Measurements from ENCODE around the gene TRIM29. TPM values are rescaled to one million over a fixed set of nuclear protein-coding genes. Genes with fewer than 3 reads are reported as not detected.

Gene TRIM29
- total RNA-seq, 1 donor from 2014 or later = 1.1 TPM

- H3K9me3 ChIP-seq (ENCODE audit: insufficient read depth, low read depth, low read length) = no peaks in the 10 kb centered on the region
- no peaks in the 10 kb centered on the region for H3K4me1 ChIP-seq (ENCODE audit: insufficient read depth, low read length)
- no peak overlapping the region for H3K27ac ChIP-seq (ENCODE audit: low read depth, low read length)
- H2AFZ ChIP-seq (ENCODE audit: low read depth, low read length) = no peak overlapping the region
- no peak for TF ChIP-seq CTCF (IDR thresholded peaks at IDR 0.05; ENCODE audit: insufficient read depth, low read depth, low read length)
- no peak for TF ChIP-seq EZH2 (IDR thresholded peaks at IDR 0.05; ENCODE audit: insufficient read depth, low read length)
- Mint-ChIP-seq H3K4me1 (ENCODE audit: low read depth, unreplicated experiment) (peaks cover 8% of the 10 kb centered on the region), H3K27ac (ENCODE audit: unreplicated experiment) (no peak overlapping the region), H3K27me3 (ENCODE audit: low read depth, unreplicated experiment) (peaks cover 75% of the 10 kb centered on the region), H3K9me3 (ENCODE audit: unreplicated experiment) (peaks cover 16% of the 10 kb centered on the region), H3K36me3 (ENCODE audit: low read depth, unreplicated experiment) (peaks cover 2% of the 10 kb centered on the region), H3K4me3 (ENCODE audit: unreplicated experiment) (no peak overlapping the region)
- H3K36me3 ChIP-seq (ENCODE audit: insufficient read depth, low read length) = no peaks in the 10 kb centered on the region
- FAIRE-seq (no peak), DNase-seq (ENCODE audit: low read depth) (peak; percentile 66)
- H3K79me2 ChIP-seq (ENCODE audit: insufficient read depth, low read length) = no peaks in the 10 kb centered on the region
- H4K20me1 ChIP-seq (ENCODE audit: insufficient read depth, low read length) = no peaks in the 10 kb centered on the region
- H3K4me3 ChIP-seq (ENCODE audit: insufficient read depth, low read depth, low read length) = no peak overlapping the region
- H3K27me3 ChIP-seq (ENCODE audit: insufficient read depth, low read length) = peaks cover 25% of the 10 kb centered on the region
- H3K4me2 ChIP-seq (ENCODE audit: low read length) = no peak overlapping the region
- H3K9ac ChIP-seq (ENCODE audit: low read length) = no peak overlapping the region
Measured at GRCh38 chr11:120128392-120129119, 9.4 kb downstream of the TRIM29 start.

- peaks cover 69% of the 10 kb centered on the region for H3K27me3 Mint-ChIP-seq (ENCODE audit: low read depth, unreplicated experiment)
- H2AFZ ChIP-seq (ENCODE audit: low read depth, low read length) = no peak overlapping the region
- H4K20me1 ChIP-seq (ENCODE audit: insufficient read depth, low read length) = no peaks in the 10 kb centered on the region
- H3K79me2 ChIP-seq (ENCODE audit: insufficient read depth, low read length) = no peaks in the 10 kb centered on the region
- no peak for FAIRE-seq
- no peak overlapping the region for H3K9ac ChIP-seq (ENCODE audit: low read length)
- peaks cover 8% of the 10 kb centered on the region for H3K4me1 Mint-ChIP-seq (ENCODE audit: low read depth, unreplicated experiment)
- peaks cover 2% of the 10 kb centered on the region for H3K36me3 Mint-ChIP-seq (ENCODE audit: low read depth, unreplicated experiment)
- no peak overlapping the region for H3K4me3 ChIP-seq (ENCODE audit: insufficient read depth, low read depth, low read length)
- TF ChIP-seq EZH2 (IDR thresholded peaks at IDR 0.05; ENCODE audit: insufficient read depth, low read length) (no peak), CTCF (IDR thresholded peaks at IDR 0.05; ENCODE audit: insufficient read depth, low read depth, low read length) (no peak)
- no peak overlapping the region for H3K27ac Mint-ChIP-seq (ENCODE audit: unreplicated experiment)
- no peak for DNase-seq (ENCODE audit: low read depth)
- H3K36me3 ChIP-seq (ENCODE audit: insufficient read depth, low read length) = no peaks in the 10 kb centered on the region
- H3K4me1 ChIP-seq (ENCODE audit: insufficient read depth, low read length) = no peaks in the 10 kb centered on the region
- peaks cover 16% of the 10 kb centered on the region for H3K9me3 Mint-ChIP-seq (ENCODE audit: unreplicated experiment)
- peaks cover 25% of the 10 kb centered on the region for H3K27me3 ChIP-seq (ENCODE audit: insufficient read depth, low read length)
- no peak overlapping the region for H3K27ac ChIP-seq (ENCODE audit: low read depth, low read length)
- no peak overlapping the region for H3K4me3 Mint-ChIP-seq (ENCODE audit: unreplicated experiment)
- H3K9me3 ChIP-seq (ENCODE audit: insufficient read depth, low read depth, low read length) = no peaks in the 10 kb centered on the region
- H3K4me2 ChIP-seq (ENCODE audit: low read length) = no peak overlapping the region
Measured at GRCh38 chr11:120127236-120127635, 10.7 kb downstream of the TRIM29 start.

GRCh38 chr11:120126620-120127019, 11.3 kb downstream of the TRIM29 start:
- Histone ChIP-seq H3K4me2 (ENCODE audit: low read length) (no peak overlapping the region), H3K9me3 (ENCODE audit: insufficient read depth, low read depth, low read length) (no peaks in the 10 kb centered on the region), H3K27me3 (ENCODE audit: insufficient read depth, low read length) (peaks cover 25% of the 10 kb centered on the region), H3K79me2 (ENCODE audit: insufficient read depth, low read length) (no peaks in the 10 kb centered on the region), H4K20me1 (ENCODE audit: insufficient read depth, low read length) (no peaks in the 10 kb centered on the region), H3K27ac (ENCODE audit: low read depth, low read length) (no peak overlapping the region), H3K4me1 (ENCODE audit: insufficient read depth, low read length) (no peaks in the 10 kb centered on the region), H2AFZ (ENCODE audit: low read depth, low read length) (no peak overlapping the region), H3K9ac (ENCODE audit: low read length) (no peak overlapping the region), H3K4me3 (ENCODE audit: insufficient read depth, low read depth, low read length) (no peak overlapping the region), H3K36me3 (ENCODE audit: insufficient read depth, low read length) (no peaks in the 10 kb centered on the region)
- peak overlapping the region; percentile 60 for H3K4me3 Mint-ChIP-seq (ENCODE audit: unreplicated experiment)
- no peak for DNase-seq (ENCODE audit: low read depth)
- FAIRE-seq = no peak
- no peak for TF ChIP-seq CTCF (IDR thresholded peaks at IDR 0.05; ENCODE audit: insufficient read depth, low read depth, low read length)
- TF ChIP-seq EZH2 (IDR thresholded peaks at IDR 0.05; ENCODE audit: insufficient read depth, low read length) = no peak
- H3K27me3 Mint-ChIP-seq (ENCODE audit: low read depth, unreplicated experiment) = peaks cover 64% of the 10 kb centered on the region
- H3K36me3 Mint-ChIP-seq (ENCODE audit: low read depth, unreplicated experiment) = peaks cover 2% of the 10 kb centered on the region
- peaks cover 16% of the 10 kb centered on the region for H3K9me3 Mint-ChIP-seq (ENCODE audit: unreplicated experiment)
- peaks cover 8% of the 10 kb centered on the region for H3K4me1 Mint-ChIP-seq (ENCODE audit: low read depth, unreplicated experiment)
- no peak overlapping the region for H3K27ac Mint-ChIP-seq (ENCODE audit: unreplicated experiment)
